SU-DHL-6 (cell line): Measurements from ENCODE around the gene RAB11FIP3.

Source experiments
- EZH2phosphoT487 ChIP-seq: fragments of 200-600 bp; sonication (generic), shearing (Covaris generic); conservative IDR thresholded peaks from 2 replicates; pipeline ENCODE4 v1.6.1; 2018; ENCODE audit warnings: mild to moderate bottlenecking, antibody characterized with exemption, low read length, moderate library complexity, mixed read lengths
- TF ChIP-seq, protein P1 (sequence below): fragments of 200-600 bp; sonication (generic); IDR thresholded peaks from one replicate; pipeline ENCODE4 v1.5.1; 2017; ENCODE audit warnings: antibody characterized with exemption, mild to moderate bottlenecking, low read length, moderate library complexity; ENCODE audit not compliant: insufficient read depth, poor library complexity, severe bottlenecking

GRCh38 chr16:558298-559020, 133.0 kb downstream of the RAB11FIP3 start:
- TF ChIP-seq, protein P1, sequence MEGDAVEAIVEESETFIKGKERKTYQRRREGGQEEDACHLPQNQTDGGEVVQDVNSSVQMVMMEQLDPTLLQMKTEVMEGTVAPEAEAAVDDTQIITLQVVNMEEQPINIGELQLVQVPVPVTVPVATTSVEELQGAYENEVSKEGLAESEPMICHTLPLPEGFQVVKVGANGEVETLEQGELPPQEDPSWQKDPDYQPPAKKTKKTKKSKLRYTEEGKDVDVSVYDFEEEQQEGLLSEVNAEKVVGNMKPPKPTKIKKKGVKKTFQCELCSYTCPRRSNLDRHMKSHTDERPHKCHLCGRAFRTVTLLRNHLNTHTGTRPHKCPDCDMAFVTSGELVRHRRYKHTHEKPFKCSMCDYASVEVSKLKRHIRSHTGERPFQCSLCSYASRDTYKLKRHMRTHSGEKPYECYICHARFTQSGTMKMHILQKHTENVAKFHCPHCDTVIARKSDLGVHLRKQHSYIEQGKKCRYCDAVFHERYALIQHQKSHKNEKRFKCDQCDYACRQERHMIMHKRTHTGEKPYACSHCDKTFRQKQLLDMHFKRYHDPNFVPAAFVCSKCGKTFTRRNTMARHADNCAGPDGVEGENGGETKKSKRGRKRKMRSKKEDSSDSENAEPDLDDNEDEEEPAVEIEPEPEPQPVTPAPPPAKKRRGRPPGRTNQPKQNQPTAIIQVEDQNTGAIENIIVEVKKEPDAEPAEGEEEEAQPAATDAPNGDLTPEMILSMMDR, result no peak
- no peak for TF ChIP-seq EZH2phosphoT487
